Ramos (cell line): ENCODE data around the gene USP12.

Experiments
- in situ Hi-C: fragments of 300-500 bp; cut with MboI; formaldehyde crosslinking; loops from one replicate; pipeline ENCODE4 v1.14.3; 2022; ENCODE audit warnings: low sequenced_read_pairs; ENCODE audit not compliant: unreplicated experiment

Gene USP12

DNA sequence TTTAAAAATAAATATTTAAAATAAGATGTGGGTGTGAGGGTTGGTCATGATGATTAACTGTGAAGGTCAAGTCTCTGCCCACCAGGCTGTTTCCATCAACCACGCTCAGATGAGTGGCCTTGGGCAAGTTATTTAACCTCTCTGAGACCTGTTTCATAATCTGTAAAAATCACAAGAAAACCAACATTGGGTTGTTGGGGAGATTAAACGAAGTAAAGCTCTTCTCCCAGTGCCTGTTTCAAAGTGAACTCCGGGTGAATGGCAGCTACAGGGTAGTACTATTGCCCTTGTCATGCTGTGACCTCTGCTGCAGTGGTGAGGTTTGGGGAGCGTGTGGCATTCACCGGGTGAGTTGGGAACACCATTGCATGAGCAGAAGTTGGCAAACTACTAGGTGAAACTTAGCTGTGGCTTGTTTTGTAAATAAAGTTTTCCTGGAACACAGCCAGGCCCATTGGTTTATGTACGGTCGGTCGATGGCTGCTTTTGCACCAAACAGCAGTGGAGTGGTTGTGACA, 153.2 kb downstream of the USP12 start:
- in situ Hi-C loops = no loop called here

DNA sequence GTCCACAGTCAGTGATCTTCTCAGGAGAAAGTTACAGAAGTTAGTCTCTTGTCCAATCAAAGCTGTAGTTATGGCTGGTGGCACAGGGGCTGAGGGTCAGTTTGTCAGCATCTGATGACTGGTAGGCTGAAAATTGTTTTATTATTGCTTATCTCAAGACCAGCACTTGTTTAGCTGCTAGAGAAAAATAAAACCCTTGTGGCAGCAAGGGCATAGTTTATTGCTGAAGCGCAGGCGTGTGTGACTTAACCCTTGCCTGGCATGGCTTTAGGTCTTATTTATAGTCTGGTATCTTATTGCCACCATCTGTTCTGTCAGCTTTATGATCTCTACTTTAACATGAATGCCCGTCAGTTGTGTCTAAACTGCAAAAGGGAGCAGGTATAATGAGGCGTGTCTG, 154.7 kb downstream of the USP12 start:
- in situ Hi-C loops = no loop called here
